Endothelial cell of umbilical vein (primary cell): ENCODE measurements around the gene CALML5. TPM values are rescaled to one million over a fixed set of nuclear protein-coding genes. Genes with fewer than 3 reads are reported as not detected.

Source experiments
- BruUV-seq: library from RNA; stranded (reverse); fragments of 400-500 nt; replicated peaks from 2 replicates; lab custom pipeline; 2021; lab: Mats Ljungman, UMichigan
- CTCF ChIA-PET: fragments of 300-600, 350-600 bp; sonication (Branson Sonifier 250); formaldehyde crosslinking; loops from one replicate; lab custom pipeline; 2021; ENCODE audit warnings: antibody characterized with exemption, inconsistent platforms; lab: Charles Lee
- POLR2A ChIA-PET: fragments of 300-600, 350-600 bp; sonication (Branson Sonifier 250); formaldehyde crosslinking; loops from one replicate; lab custom pipeline; 2021; ENCODE audit warnings: antibody characterized with exemption, inconsistent platforms; lab: Charles Lee
- DNase-seq: peaks from one replicate; pipeline ENCODE4 v3.0.0-alpha.2; 2011; ENCODE audit warnings: low read depth, low spot score
- FAIRE-seq: peaks from 2 replicates; lab custom pipeline; 2011; peaks lifted over from hg19 to GRCh38; lab: Jason Lieb, UNC
- H2AFZ ChIP-seq: 2 replicates; pipeline ENCODE4 v1.6.0; 2012; ENCODE audit warnings: low read depth, low read length, control low read depth, inconsistent platforms
- H3K27ac ChIP-seq: 2 replicates; pipeline ENCODE4 v1.5.1; 2011; ENCODE audit warnings: low read depth, mild to moderate bottlenecking, control low read depth, low read length, moderate library complexity; ENCODE audit not compliant: insufficient read depth
- H3K27me3 ChIP-seq, 2 experiments: 2 replicates each; pipeline versions ENCODE4 v1.6.0 to v1.6.1; 2011; ENCODE audit warnings: low read length in 2 of 2, mixed read lengths in 1 of 2; ENCODE audit not compliant: control insufficient read depth in 2 of 2, insufficient read depth in 2 of 2
- H3K36me3 ChIP-seq, 2 experiments: 2 replicates in 1 of 2; 3 replicates in 1 of 2; pipeline ENCODE4 v1.5.1; 2011; ENCODE audit warnings: low read length in 2 of 2, mild to moderate bottlenecking in 1 of 2, moderate library complexity in 1 of 2; ENCODE audit not compliant: control insufficient read depth in 2 of 2, insufficient read depth in 2 of 2; ENCODE audit errors: extremely low read depth in 1 of 2
- H3K4me1 ChIP-seq: 3 replicates; pipeline ENCODE4 v1.5.1; 2011; ENCODE audit warnings: mild to moderate bottlenecking, low read length; ENCODE audit not compliant: control insufficient read depth, insufficient read depth; ENCODE audit errors: extremely low read depth
- H3K4me2 ChIP-seq: 2 replicates; pipeline ENCODE4 v1.6.1; 2011; ENCODE audit warnings: low read length, control low read depth, mixed read lengths; ENCODE audit not compliant: insufficient read depth
- H3K4me3 ChIP-seq, 3 experiments: fragments of 200-600 bp in 1 of 3; sonication (generic), shearing (Covaris generic) in 1 of 3; replicated peaks in 1 of 3; 2 replicates each; pipeline ENCODE4 v1.5.1; 2011 to 2016; ENCODE audit warnings: control low read depth in 3 of 3, low read length in 3 of 3, mild to moderate bottlenecking in 2 of 3, inconsistent platforms in 1 of 3, low read depth in 1 of 3, moderate library complexity in 1 of 3; ENCODE audit not compliant: insufficient read depth in 1 of 3
- H3K79me2 ChIP-seq: 2 replicates; pipeline ENCODE4 v1.6.0; 2012; ENCODE audit warnings: low read length, inconsistent platforms; ENCODE audit not compliant: control insufficient read depth, insufficient read depth
- H3K9ac ChIP-seq: replicated peaks from 2 replicates; pipeline ENCODE3; 2011; ENCODE audit warnings: low read length, control low read depth; ENCODE audit not compliant: insufficient read depth; ENCODE audit errors: extremely low read depth
- H3K9me1 ChIP-seq: replicated peaks from 3 replicates; pipeline ENCODE4 v1.6.0; 2011; ENCODE audit warnings: mild to moderate bottlenecking, low read length; ENCODE audit not compliant: control insufficient read depth, insufficient read depth; ENCODE audit errors: extremely low read depth
- H3K9me3 ChIP-seq: replicated peaks from 2 replicates; pipeline ENCODE4 v1.5.1; 2012; ENCODE audit warnings: low read length, inconsistent platforms; ENCODE audit not compliant: control insufficient read depth, insufficient read depth
- H4K20me1 ChIP-seq: replicated peaks from 2 replicates; pipeline ENCODE3; 2011; ENCODE audit warnings: mild to moderate bottlenecking, low read length; ENCODE audit not compliant: control insufficient read depth, insufficient read depth; ENCODE audit errors: extremely low read depth
- EZH2 ChIP-seq: IDR thresholded peaks from 2 replicates; pipeline ENCODE4 v1.6.1; 2012; ENCODE audit warnings: borderline replicate concordance, low read depth, mild to moderate bottlenecking, moderate library complexity, low read length, inconsistent platforms; ENCODE audit not compliant: severe bottlenecking
- FOS ChIP-seq: IDR thresholded peaks from 2 replicates; pipeline ENCODE4 v1.6.1; 2011; ENCODE audit warnings: mild to moderate bottlenecking, low read length, moderate library complexity, borderline replicate concordance; ENCODE audit not compliant: insufficient read depth
- GATA2 ChIP-seq: IDR thresholded peaks from 2 replicates; pipeline ENCODE4 v1.7.0; 2011; ENCODE audit warnings: low read depth, mild to moderate bottlenecking, moderate library complexity, mixed read lengths, low read length; ENCODE audit not compliant: insufficient read length, insufficient read depth
- POLR2A ChIP-seq: IDR thresholded peaks from 2 replicates; pipeline ENCODE4 v1.6.1; 2012; ENCODE audit warnings: low read depth, mild to moderate bottlenecking, control low read depth, low read length
- dilution Hi-C: fragments of 300-500 bp; cut with MboI; formaldehyde crosslinking; loops from one replicate; pipeline ENCODE4 v1.15.0; 2019; ENCODE audit warnings: low sequenced_read_pairs; ENCODE audit not compliant: extremely low pct_ligation_motif_present
- intact Hi-C: fragments of 100-400 bp; cut with micrococcal nuclease; formaldehyde crosslinking; loops from one replicate; pipeline ENCODE4 v1.10.0; 2022
- polyA plus RNA-seq, 4 experiments: library from polyadenylated mRNA; depleted of rRNA in 3 of 4; stranded (reverse) in 3 of 4; unstranded in 1 of 4; fragments of >200 nt; gene quantifications; 2 replicates each; pipeline versions ENCODE4 v1.2.1 to v1.2.3, GENCODE V29; 2011 to 2012; ENCODE audit warnings: missing spikeins in 1 of 4
- total RNA-seq: library from RNA; stranded (reverse); gene quantifications from 2 replicates; pipeline ENCODE4 v1.2.3, GENCODE V29; 2021
- TF ChIP-seq, protein P1 (sequence below), 2 donors: IDR thresholded peaks; 1 replicate in 1 of 2; 2 replicates in 1 of 2; pipeline ENCODE4 v1.5.1; 2011; ENCODE audit warnings: low read length in 2 of 2, mild to moderate bottlenecking in 2 of 2, moderate library complexity in 2 of 2, control low read depth in 1 of 2, inconsistent platforms in 1 of 2, low read depth in 1 of 2; ENCODE audit not compliant: insufficient read depth in 1 of 2; ENCODE audit errors: extremely low read depth in 1 of 2

The CALML5 gene
- total and polyA plus RNA-seq, 2 donors (not counting 3 experiments of a cell fraction or from before 2014, with no cell fraction given), result not detected

DNA sequence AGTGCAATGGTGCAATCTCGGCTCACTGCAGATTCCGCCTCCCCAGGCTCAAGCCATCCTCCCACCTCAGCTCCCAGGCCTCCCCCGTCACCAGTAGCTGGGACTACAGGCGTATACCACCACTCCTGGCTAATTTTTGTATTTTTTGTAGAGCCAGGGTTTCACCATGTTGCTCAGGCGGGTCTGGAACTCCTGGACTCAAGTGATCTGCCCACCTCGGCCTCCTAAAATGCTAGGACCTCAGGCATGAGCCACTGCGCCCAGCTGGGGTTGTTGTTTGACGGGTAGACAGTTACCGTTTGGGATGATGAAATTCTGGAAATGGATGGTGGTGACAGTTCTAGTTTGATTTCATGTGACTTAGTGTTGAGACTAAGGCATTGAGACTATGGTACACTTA, 40.7 kb upstream of the CALML5 start:
- TF ChIP-seq EZH2 (no peak), FOS (no peak), GATA2 (no peak), POLR2A (no peak)
- TF ChIP-seq, protein P1, sequence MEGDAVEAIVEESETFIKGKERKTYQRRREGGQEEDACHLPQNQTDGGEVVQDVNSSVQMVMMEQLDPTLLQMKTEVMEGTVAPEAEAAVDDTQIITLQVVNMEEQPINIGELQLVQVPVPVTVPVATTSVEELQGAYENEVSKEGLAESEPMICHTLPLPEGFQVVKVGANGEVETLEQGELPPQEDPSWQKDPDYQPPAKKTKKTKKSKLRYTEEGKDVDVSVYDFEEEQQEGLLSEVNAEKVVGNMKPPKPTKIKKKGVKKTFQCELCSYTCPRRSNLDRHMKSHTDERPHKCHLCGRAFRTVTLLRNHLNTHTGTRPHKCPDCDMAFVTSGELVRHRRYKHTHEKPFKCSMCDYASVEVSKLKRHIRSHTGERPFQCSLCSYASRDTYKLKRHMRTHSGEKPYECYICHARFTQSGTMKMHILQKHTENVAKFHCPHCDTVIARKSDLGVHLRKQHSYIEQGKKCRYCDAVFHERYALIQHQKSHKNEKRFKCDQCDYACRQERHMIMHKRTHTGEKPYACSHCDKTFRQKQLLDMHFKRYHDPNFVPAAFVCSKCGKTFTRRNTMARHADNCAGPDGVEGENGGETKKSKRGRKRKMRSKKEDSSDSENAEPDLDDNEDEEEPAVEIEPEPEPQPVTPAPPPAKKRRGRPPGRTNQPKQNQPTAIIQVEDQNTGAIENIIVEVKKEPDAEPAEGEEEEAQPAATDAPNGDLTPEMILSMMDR (IDR thresholded peaks at IDR 0.05; ENCODE audit: extremely low read depth in 1 of 2, insufficient read depth in 1 of 2, low read depth in 1 of 2, low read length in 2 of 2), result no peak
- DNase-seq (no peak), FAIRE-seq (no peak)
- no peaks in the 10 kb centered on the region for H4K20me1 ChIP-seq
- no peaks in the 10 kb centered on the region for H3K9me1 ChIP-seq
- dilution Hi-C loops, result no loop called here
- H2AFZ ChIP-seq, result no peak overlapping the region
- H3K27ac ChIP-seq, result no peak overlapping the region
- peaks cover 5% of the 10 kb centered on the region for H3K4me1 ChIP-seq
- no peaks in the 10 kb centered on the region for H3K27me3 ChIP-seq
- H3K9ac ChIP-seq, result no peak overlapping the region
- H3K4me2 ChIP-seq, result no peak overlapping the region
- no peaks in the 10 kb centered on the region for H3K9me3 ChIP-seq
- H3K79me2 ChIP-seq, result no peaks in the 10 kb centered on the region
- no peaks in the 10 kb centered on the region for H3K36me3 ChIP-seq
- BruUV-seq, result no TSS peak
- ChIA-PET POLR2A (no interaction called here), CTCF (no interaction called here)
- intact Hi-C loops, result no loop called here
- no peak overlapping the region for H3K4me3 ChIP-seq
